ENCODE data around the gene SH3GL2.

The SH3GL2 gene

GRCh38 chr9:17578911-17579793 is at the start of gene SH3GL2:
SH3GL2 (plus strand) TSS chr9:17579066.
- peak; percentile 46 for DNase-seq

- DNase-seq: peak; percentile 66
These were observed 47.1 kb upstream of the SH3GL2 start for GRCh38 chr9:17531642-17532254.

GRCh38 chr9:17532461-17532860 is 46.4 kb upstream of the SH3GL2 start:
- no peak for DNase-seq

- no peak for DNase-seq
These were observed 43.7 kb upstream of the SH3GL2 start for GRCh38 chr9:17535176-17535575.

GRCh38 chr9:17536027-17536426 is 42.8 kb upstream of the SH3GL2 start:
- DNase-seq: no peak

GRCh38 chr9:17551023-17551422 is 27.8 kb upstream of the SH3GL2 start:
- no peak for DNase-seq

- no peak for DNase-seq
These were observed 23.4 kb upstream of the SH3GL2 start for GRCh38 chr9:17555362-17556054.

GRCh38 chr9:17556255-17556654 is 22.6 kb upstream of the SH3GL2 start:
- no peak for DNase-seq

GRCh38 chr9:17556935-17557334 is 21.9 kb upstream of the SH3GL2 start:
- DNase-seq: no peak

GRCh38 chr9:17571825-17572224 is 7.0 kb upstream of the SH3GL2 start:
- DNase-seq: no peak

GRCh38 chr9:17574342-17574741 is 4.5 kb upstream of the SH3GL2 start:
- DNase-seq: no peak

GRCh38 chr9:17578577-17578910 is 322 bp upstream of the SH3GL2 start:
- DNase-seq: no peak

- DNase-seq: no peak
These were observed 1.3 kb downstream of the SH3GL2 start for GRCh38 chr9:17580119-17580518.

GRCh38 chr9:17587113-17587512 is 8.2 kb downstream of the SH3GL2 start:
- no peak for DNase-seq

GRCh38 chr9:17588395-17588794 is 9.5 kb downstream of the SH3GL2 start:
- no peak for DNase-seq

GRCh38 chr9:17588941-17589340 is 10.1 kb downstream of the SH3GL2 start:
- no peak for DNase-seq

GRCh38 chr9:17589771-17590170 is 10.9 kb downstream of the SH3GL2 start:
- no peak for DNase-seq

GRCh38 chr9:17594961-17595360 is 16.1 kb downstream of the SH3GL2 start:
- no peak for DNase-seq

- no peak for DNase-seq
These were observed 19.1 kb downstream of the SH3GL2 start for GRCh38 chr9:17597977-17598376.

GRCh38 chr9:17600962-17601593 is 22.2 kb downstream of the SH3GL2 start:
- no peak for DNase-seq

GRCh38 chr9:17604556-17604955 is 25.7 kb downstream of the SH3GL2 start:
- no peak for DNase-seq

- no peak for DNase-seq
These were observed 30.6 kb downstream of the SH3GL2 start for GRCh38 chr9:17609312-17610005.

- DNase-seq: no peak
These were observed 32.5 kb downstream of the SH3GL2 start for GRCh38 chr9:17611342-17611741.

All from right forelimb (tissue), 1 donor.